Measurements from ENCODE around the gene KCNE3. TPM values are rescaled to one million over a fixed set of nuclear protein-coding genes. Genes with fewer than 3 reads are reported as not detected.

Gene KCNE3
- polyA plus RNA-seq, 4 donors: 27.6 to 30.1 (median 28.7) TPM

Other genes starting within 250 kb of the KCNE3 start
- 1 to 10 TPM in 1 of 4 donors, under 1 TPM in 3; 0.55 to 1.3 (median 0.76) TPM for gene P4HA3, start 155.9 kb downstream of the KCNE3 start, polyA plus RNA-seq (ENCODE audit: insufficient read length in 4 of 4)
- 1 to 10 TPM; 3.7 to 4.3 (median 4.0) TPM for gene PGM2L1, start 69.1 kb downstream of the KCNE3 start, polyA plus RNA-seq (ENCODE audit: insufficient read length in 4 of 4)
- 10 to 100 TPM; 10.1 to 10.8 (median 10.7) TPM for gene LIPT2, start 26.2 kb upstream of the KCNE3 start, polyA plus RNA-seq (ENCODE audit: insufficient read length in 4 of 4)
- 10 to 100 TPM; 29.2 to 37.5 (median 34.2) TPM for gene POLD3, start 125.0 kb upstream of the KCNE3 start, polyA plus RNA-seq (ENCODE audit: insufficient read length in 4 of 4)

All from right renal pelvis (tissue), 4 donors.